Measurements from ENCODE around the gene ULK2. TPM values are rescaled to one million over a fixed set of nuclear protein-coding genes. Genes with fewer than 3 reads are reported as not detected.

ULK2 gene
- total and polyA plus RNA-seq, 2 donors (not counting 1 experiment from before 2014, with no cell fraction given) = 2.0 to 2.9 TPM

Small RNA genes lying within 50 kb of the gene (small RNA-seq; reads per million reads assigned to genes)
- not detected for gene AC015726.2 (ENCODE audit: insufficient read length, low read depth, low replicate concordance)

Other genes starting within 250 kb of the ULK2 start
- gene ALDH3A2, start 219.2 kb downstream of the ULK2 start, total RNA-seq = 31.5 and 35.1 TPM in 2 replicates
- 7.5 and 14.6 TPM in 2 replicates for gene ALDH3A2, start 219.2 kb downstream of the ULK2 start, polyA plus RNA-seq
- gene SLC47A2, start 151.4 kb downstream of the ULK2 start, total RNA-seq = not detected in 2 replicates
- gene SLC47A2, start 151.4 kb downstream of the ULK2 start, polyA plus RNA-seq = not detected in 2 replicates
- gene ALDH3A1, start 119.6 kb downstream of the ULK2 start, total RNA-seq = not detected in 2 replicates
- gene ALDH3A1, start 119.6 kb downstream of the ULK2 start, polyA plus RNA-seq = not detected in 2 replicates
- 68.2 and 71.2 TPM in 2 replicates for gene AKAP10, start 109.9 kb upstream of the ULK2 start, total RNA-seq
- 20.6 and 30.1 TPM in 2 replicates for gene AKAP10, start 109.9 kb upstream of the ULK2 start, polyA plus RNA-seq
- gene SPECC1, start 141.4 kb upstream of the ULK2 start, total RNA-seq = 6.1 and 7.4 TPM in 2 replicates
- gene SPECC1, start 141.4 kb upstream of the ULK2 start, polyA plus RNA-seq = 2.6 and 4.6 TPM in 2 replicates

Data from B cell (primary cell).